Naive thymus-derived CD4-positive, alpha-beta T cell (primary cell): ENCODE data around the gene FN3KRP. TPM values are rescaled to one million over a fixed set of nuclear protein-coding genes. Genes with fewer than 3 reads are reported as not detected.

Experiments
- ATAC-seq: fragments of 150-1000 bp; cut with Tn5 transposase; 2 replicates; pipeline ENCODE4 v1.10.0; 2021; ENCODE audit warnings: mild to moderate bottlenecking, moderate library complexity
- CTCF ChIA-PET: fragments of 350-600 bp; sonication (Branson Sonifier 250); formaldehyde crosslinking; loops from one replicate; lab custom pipeline; 2021; ENCODE audit warnings: antibody characterized with exemption; lab: Charles Lee
- POLR2A ChIA-PET: fragments of 350-600 bp; sonication (Branson Sonifier 250); formaldehyde crosslinking; loops from one replicate; lab custom pipeline; 2021; ENCODE audit warnings: antibody characterized with exemption, inconsistent platforms; lab: Charles Lee
- DNase-seq, 9 donors: peaks; one replicate each; pipeline versions ENCODE4 v3.0.0 to v3.0.0-alpha.2; 2020 to 2022; ENCODE audit warnings: mixed read lengths in 1 of 9
- H3K27ac ChIP-seq: one replicate; pipeline ENCODE4 v1.7.0; 2013; ENCODE audit warnings: mild to moderate bottlenecking, low read depth, low read length, moderate library complexity
- H3K27me3 ChIP-seq, 2 donors: one replicate each; pipeline ENCODE4 v1.7.0; 2013; ENCODE audit warnings: low read length in 2 of 2, mild to moderate bottlenecking in 2 of 2, moderate library complexity in 2 of 2; ENCODE audit not compliant: control insufficient read depth in 2 of 2, insufficient read depth in 2 of 2
- H3K36me3 ChIP-seq, 3 experiments: 1 replicate in 2 of 3; 2 replicates in 1 of 3; pipeline ENCODE4 v1.7.0; 2013; ENCODE audit warnings: low read length in 3 of 3, mild to moderate bottlenecking in 3 of 3, moderate library complexity in 1 of 3; ENCODE audit not compliant: insufficient read depth in 3 of 3, control insufficient read depth in 2 of 3
- H3K4me1 ChIP-seq, 2 donors: one replicate each; pipeline ENCODE4 v1.7.0; 2013; ENCODE audit warnings: low read length in 2 of 2, mild to moderate bottlenecking in 2 of 2, moderate library complexity in 1 of 2; ENCODE audit not compliant: control insufficient read depth in 2 of 2, insufficient read depth in 2 of 2
- H3K4me3 ChIP-seq: 2 replicates; pipeline ENCODE4 v1.7.0; 2013; ENCODE audit warnings: mild to moderate bottlenecking, low read length
- H3K9me3 ChIP-seq, 3 experiments: 1 replicate in 2 of 3; 2 replicates in 1 of 3; pipeline ENCODE4 v1.7.0; 2013; ENCODE audit warnings: low read length in 3 of 3; ENCODE audit not compliant: control insufficient read depth in 2 of 3
- H3K27ac Mint-ChIP-seq, 9 donors: one replicate each; pipeline ENCODE4 v1.8.0; 2020 to 2022; ENCODE audit warnings: mixed read lengths in 9 of 9, mild to moderate bottlenecking in 8 of 9, moderate library complexity in 5 of 9, inconsistent platforms in 2 of 9
- H3K27me3 Mint-ChIP-seq, 5 donors: one replicate each; pipeline ENCODE4 v1.8.0; 2021 to 2022; ENCODE audit warnings: mixed read lengths in 5 of 5, mild to moderate bottlenecking in 1 of 5
- H3K36me3 Mint-ChIP-seq, 5 donors: one replicate each; pipeline ENCODE4 v1.8.0; 2020 to 2022; ENCODE audit warnings: mixed read lengths in 5 of 5, mild to moderate bottlenecking in 3 of 5, inconsistent platforms in 1 of 5
- H3K4me1 Mint-ChIP-seq, 7 donors: one replicate each; pipeline ENCODE4 v1.8.0; 2020 to 2022; ENCODE audit warnings: mixed read lengths in 7 of 7, mild to moderate bottlenecking in 3 of 7, inconsistent platforms in 1 of 7
- H3K4me3 Mint-ChIP-seq, 10 donors: one replicate each; pipeline ENCODE4 v1.8.0; 2020 to 2022; ENCODE audit warnings: mild to moderate bottlenecking in 10 of 10, mixed read lengths in 10 of 10, moderate library complexity in 6 of 10, inconsistent platforms in 2 of 10
- H3K9me3 Mint-ChIP-seq, 11 donors: one replicate each; pipeline ENCODE4 v1.8.0; 2020 to 2022; ENCODE audit warnings: mixed read lengths in 11 of 11, mild to moderate bottlenecking in 4 of 11, inconsistent platforms in 1 of 11, moderate library complexity in 1 of 11
- intact Hi-C, 2 donors: fragments of 100-400 bp; cut with micrococcal nuclease; formaldehyde crosslinking; loops; one replicate each; pipeline ENCODE4 v1.15.1; 2023
- polyA plus RNA-seq, 2 donors: library from polyadenylated mRNA; unstranded; fragments of 300-500 nt; fragmentation: Illumina TruSeq; gene quantifications; one replicate each; pipeline ENCODE4 v1.2.3, GENCODE V29; 2021
- total RNA-seq, 6 experiments: library from RNA in 5 of 6; stranded (reverse) in 5 of 6; gene quantifications; 1 replicate in 5 of 6; 2 replicates in 1 of 6; pipeline ENCODE4 v1.2.3 and lab custom pipeline; 2021 to 2026

The FN3KRP gene
- total and polyA plus RNA-seq, 7 experiments from 2014 or later, result 29.9 to 38.7 (median 33.4) TPM

- peaks cover 5 to 8% of the 10 kb centered on the region in 2 donors for H3K4me1 ChIP-seq
- peaks cover 0 to 20% (median 14%) of the 10 kb centered on the region in 5 donors for H3K36me3 Mint-ChIP-seq
- DNase-seq (no peak), ATAC-seq (no peak)
- ChIA-PET CTCF (no interaction called here), POLR2A (interaction anchor here (0.6 kb wide), 1 partner anchor 358 kb away, joined by 4 read pairs; no protein-coding TSS in a partner anchor)
- H3K36me3 ChIP-seq, result no peaks in the 10 kb centered on the region
- intact Hi-C loops, result loop anchor here in 1 of 2 donors (10.0 kb wide), 1 partner anchor 99 kb away; no protein-coding TSS in a partner anchor
- peaks cover 0 to 7% (median 0%) of the 10 kb centered on the region in 3 experiments for H3K9me3 ChIP-seq
- no peaks in the 10 kb centered on the region for H3K27me3 ChIP-seq
- H3K4me1 Mint-ChIP-seq, result peaks cover 0 to 9% (median 0%) of the 10 kb centered on the region in 7 donors
- H3K27me3 Mint-ChIP-seq, result peaks cover 0 to 16% (median 0%) of the 10 kb centered on the region in 5 donors
- no peak overlapping the region for H3K4me3 Mint-ChIP-seq
- no peak overlapping the region for H3K27ac Mint-ChIP-seq
- H3K4me3 ChIP-seq, result no peak overlapping the region
- no peak overlapping the region for H3K27ac ChIP-seq
- H3K9me3 Mint-ChIP-seq, result peaks cover 0 to 15% (median 8%) of the 10 kb centered on the region in 11 donors
Measured at GRCh38 chr17:82693168-82693867, 23.2 kb upstream of the FN3KRP start.

GRCh38 chr17:82694647-82695046 lies 21.9 kb upstream of the FN3KRP start:
- H3K27ac Mint-ChIP-seq, result no peak overlapping the region
- peaks cover 0 to 20% (median 14%) of the 10 kb centered on the region in 5 donors for H3K36me3 Mint-ChIP-seq
- H3K9me3 Mint-ChIP-seq, result peaks cover 0 to 15% (median 8%) of the 10 kb centered on the region in 11 donors
- Histone ChIP-seq H3K27me3 (no peaks in the 10 kb centered on the region), H3K27ac (no peak overlapping the region), H3K9me3 (peaks cover 0 to 7% (median 0%) of the 10 kb centered on the region in 3 experiments), H3K4me3 (no peak overlapping the region), H3K36me3 (no peaks in the 10 kb centered on the region), H3K4me1 (peaks cover 5 to 8% of the 10 kb centered on the region in 2 donors)
- POLR2A ChIA-PET, result interaction anchor here (0.6 kb wide), 1 partner anchor 44 kb away, joined by 3 read pairs; no protein-coding TSS in a partner anchor
- intact Hi-C loops, result loop anchor here in 1 of 2 donors (10.0 kb wide), 1 partner anchor 100 kb away; no protein-coding TSS in a partner anchor
- ATAC-seq, result no peak
- CTCF ChIA-PET, result no interaction called here
- H3K27me3 Mint-ChIP-seq, result peaks cover 0 to 16% (median 0%) of the 10 kb centered on the region in 5 donors
- no peak for DNase-seq
- H3K4me3 Mint-ChIP-seq, result peak overlapping the region in 2 of 10 donors; percentile 22 to 65
- peaks cover 0 to 15% (median 6%) of the 10 kb centered on the region in 7 donors for H3K4me1 Mint-ChIP-seq

- H3K27ac ChIP-seq, result no peak overlapping the region
- peak overlapping the region in 6 of 10 donors; percentile 19 to 74 (median 43) for H3K4me3 Mint-ChIP-seq
- ATAC-seq (no peak), DNase-seq (no peak)
- peaks cover 0 to 16% (median 0%) of the 10 kb centered on the region in 5 donors for H3K27me3 Mint-ChIP-seq
- no peaks in the 10 kb centered on the region for H3K27me3 ChIP-seq
- H3K9me3 Mint-ChIP-seq, result peaks cover 0 to 15% (median 8%) of the 10 kb centered on the region in 11 donors
- H3K4me1 ChIP-seq, result peaks cover 5 to 8% of the 10 kb centered on the region in 2 donors
- intact Hi-C loops, result loop anchor here in 1 of 2 donors (10.0 kb wide), 1 partner anchor 101 kb away; no protein-coding TSS in a partner anchor
- peaks cover 0 to 16% (median 7%) of the 10 kb centered on the region in 7 donors for H3K4me1 Mint-ChIP-seq
- peaks cover 0 to 14% (median 13%) of the 10 kb centered on the region in 5 donors for H3K36me3 Mint-ChIP-seq
- no peak overlapping the region for H3K4me3 ChIP-seq
- CTCF ChIA-PET, result no interaction called here
- POLR2A ChIA-PET, result interaction anchor here (0.6 kb wide), 1 partner anchor 563 kb away, joined by 7 read pairs; no protein-coding TSS in a partner anchor
- H3K27ac Mint-ChIP-seq, result peak overlapping the region in 1 of 9 donors; percentile 36
- H3K9me3 ChIP-seq, result peaks cover 0 to 7% (median 0%) of the 10 kb centered on the region in 3 experiments
- no peaks in the 10 kb centered on the region for H3K36me3 ChIP-seq
Measured at GRCh38 chr17:82696259-82696658, 20.2 kb upstream of the FN3KRP start.

GRCh38 chr17:82696916-82697807 lies 19.3 kb upstream of the FN3KRP start:
- ChIA-PET POLR2A (interaction anchor here (0.6 to 2.5 kb wide), 3 partner anchors 15 to 564 kb away, joined by 3 to 14 read pairs (median 7); partner anchors contain the start of gene FN3KRP), CTCF (interaction anchor here (0.6 kb wide), 1 partner anchor 26 kb away, joined by 5 read pairs; no protein-coding TSS in a partner anchor)
- Histone ChIP-seq H3K4me1 (peaks cover 5 to 8% of the 10 kb centered on the region in 2 donors), H3K27ac (no peak overlapping the region), H3K27me3 (no peaks in the 10 kb centered on the region), H3K4me3 (peak overlapping the region; percentile 6), H3K36me3 (no peaks in the 10 kb centered on the region), H3K9me3 (peaks cover 0 to 7% (median 0%) of the 10 kb centered on the region in 3 experiments)
- Mint-ChIP-seq H3K4me3 (peak overlapping the region in 9 of 10 donors; percentile 21 to 87 (median 61)), H3K4me1 (peaks cover 0 to 16% (median 7%) of the 10 kb centered on the region in 7 donors), H3K27me3 (peaks cover 0 to 16% (median 0%) of the 10 kb centered on the region in 5 donors), H3K36me3 (peaks cover 0 to 14% (median 9%) of the 10 kb centered on the region in 5 donors), H3K27ac (no peak overlapping the region), H3K9me3 (peaks cover 0 to 15% (median 8%) of the 10 kb centered on the region in 11 donors)
- DNase-seq (peak in 4 of 9 donors; percentile 7 to 46 (median 16)), ATAC-seq (no peak)
- intact Hi-C loops, result loop anchor here in 1 of 2 donors (10.0 kb wide), 1 partner anchor 102 kb away; no protein-coding TSS in a partner anchor

GRCh38 chr17:82697808-82698064 lies 18.8 kb upstream of the FN3KRP start:
- peaks cover 0 to 16% (median 7%) of the 10 kb centered on the region in 7 donors for H3K4me1 Mint-ChIP-seq
- Histone ChIP-seq H3K27ac (peak overlapping the region; percentile 41), H3K4me3 (peak overlapping the region; percentile 6), H3K36me3 (no peaks in the 10 kb centered on the region), H3K9me3 (peaks cover 0 to 7% (median 0%) of the 10 kb centered on the region in 3 experiments), H3K4me1 (peaks cover 5 to 8% of the 10 kb centered on the region in 2 donors), H3K27me3 (no peaks in the 10 kb centered on the region)
- intact Hi-C loops, result loop anchor here (1.0 to 10.0 kb wide), 6 partner anchors 19 to 279 kb away; partner anchors contain the start of genes FN3KRP (in 2 of the 2), WDR45B (in 2 of the 2), HEXD (in 1 of the 2) and NARF (in 1 of the 2)
- H3K27ac Mint-ChIP-seq, result no peak overlapping the region
- CTCF ChIA-PET, result interaction anchor here (0.6 kb wide), 1 partner anchor 27 kb away, joined by 5 read pairs; no protein-coding TSS in a partner anchor
- peak overlapping the region in 5 of 10 donors; percentile 28 to 87 (median 66) for H3K4me3 Mint-ChIP-seq
- peaks cover 0 to 16% (median 0%) of the 10 kb centered on the region in 5 donors for H3K27me3 Mint-ChIP-seq
- ATAC-seq, result no peak
- POLR2A ChIA-PET, result interaction anchor here (2.5 kb wide), 1 partner anchor 19 kb away, joined by 14 read pairs; the partner anchor contains the start of gene FN3KRP
- DNase-seq, result peak in 1 of 9 donors; percentile 3
- peaks cover 0 to 14% (median 9%) of the 10 kb centered on the region in 5 donors for H3K36me3 Mint-ChIP-seq
- peaks cover 0 to 15% (median 8%) of the 10 kb centered on the region in 11 donors for H3K9me3 Mint-ChIP-seq
